GM21526 (cell line): ENCODE measurements around the gene LANCL1.

Experiments
- ATAC-seq: cut with Tn5 transposase; IDR thresholded peaks from one replicate; pipeline ENCODE4 v1.9.1; 2021; ENCODE audit warnings: moderate library complexity; ENCODE audit not compliant: unreplicated experiment, low FRiP score

Gene LANCL1

GRCh38 chr2:210476194-210477128 lies at the start of gene LANCL1:
TSS of gene LANCL1 (minus strand) at chr2:210476759. CDS start at chr2:210476396, 363 bp downstream.
- peak; percentile 100 for ATAC-seq

- no peak for ATAC-seq
Observed at GRCh38 chr2:210524533-210524932, 48.0 kb upstream of the LANCL1 start.

GRCh38 chr2:210523650-210524289 lies 47.2 kb upstream of the LANCL1 start:
- ATAC-seq, result no peak

DNA sequence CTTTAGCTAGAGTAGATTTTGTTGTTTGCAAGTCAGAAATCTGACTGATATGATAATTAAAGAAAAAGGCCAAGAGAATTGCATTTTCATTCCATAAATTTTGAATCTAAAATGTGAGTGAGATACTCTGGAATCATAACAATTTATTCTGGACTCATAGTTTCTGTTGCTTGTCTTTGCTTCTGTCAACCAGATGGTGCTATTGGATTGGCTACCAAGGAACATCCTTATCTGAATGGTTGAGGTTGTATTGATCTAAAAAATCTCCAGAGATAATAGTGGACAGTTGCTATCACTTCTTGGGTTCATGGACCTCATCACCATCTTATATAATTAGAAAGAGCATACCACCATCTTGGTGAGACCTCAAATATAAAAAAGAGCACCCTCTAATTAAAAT lies 45.8 kb upstream of the LANCL1 start:
- ATAC-seq, result no peak

- ATAC-seq, result no peak
Observed at GRCh38 chr2:210519594-210519993, 43.0 kb upstream of the LANCL1 start.

DNA sequence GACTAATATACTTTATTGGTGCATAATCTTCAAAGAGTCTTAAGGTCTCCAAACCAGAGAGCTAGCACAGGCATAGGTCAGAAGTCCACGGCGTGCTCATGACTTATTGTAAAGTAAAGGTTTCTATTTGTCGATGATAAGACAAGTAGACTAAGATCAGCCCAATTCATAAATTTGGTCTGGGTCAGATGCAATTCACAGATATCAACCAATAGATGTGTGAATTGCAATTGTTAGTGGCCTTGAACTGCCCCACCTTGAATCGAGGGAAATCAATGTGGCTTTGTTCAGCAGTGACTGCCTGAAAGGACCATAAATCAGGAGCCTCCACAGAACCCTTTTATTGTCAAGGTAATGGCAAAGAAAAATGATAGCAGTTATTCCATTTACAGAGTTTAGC lies 40.7 kb upstream of the LANCL1 start:
- no peak for ATAC-seq

DNA sequence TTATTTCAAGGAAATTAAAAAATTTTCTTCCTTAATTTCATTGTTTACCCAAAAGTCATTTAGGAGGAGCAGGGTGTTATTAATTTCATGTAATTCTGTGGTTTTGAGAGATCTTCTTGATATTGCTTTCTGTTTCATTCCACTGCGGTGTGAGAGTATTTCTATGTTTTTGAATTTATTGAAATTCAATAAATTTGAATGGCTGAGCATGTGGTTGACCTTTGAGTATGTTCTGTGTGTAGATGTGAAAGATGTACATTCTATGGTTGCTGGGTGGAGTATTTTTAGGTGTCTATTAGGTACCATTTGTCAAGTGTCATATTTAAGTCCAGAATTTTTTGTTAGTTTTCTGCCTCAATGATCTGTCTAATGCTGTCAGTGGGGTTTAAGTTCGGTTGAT lies 39.4 kb upstream of the LANCL1 start:
- no peak for ATAC-seq

DNA sequence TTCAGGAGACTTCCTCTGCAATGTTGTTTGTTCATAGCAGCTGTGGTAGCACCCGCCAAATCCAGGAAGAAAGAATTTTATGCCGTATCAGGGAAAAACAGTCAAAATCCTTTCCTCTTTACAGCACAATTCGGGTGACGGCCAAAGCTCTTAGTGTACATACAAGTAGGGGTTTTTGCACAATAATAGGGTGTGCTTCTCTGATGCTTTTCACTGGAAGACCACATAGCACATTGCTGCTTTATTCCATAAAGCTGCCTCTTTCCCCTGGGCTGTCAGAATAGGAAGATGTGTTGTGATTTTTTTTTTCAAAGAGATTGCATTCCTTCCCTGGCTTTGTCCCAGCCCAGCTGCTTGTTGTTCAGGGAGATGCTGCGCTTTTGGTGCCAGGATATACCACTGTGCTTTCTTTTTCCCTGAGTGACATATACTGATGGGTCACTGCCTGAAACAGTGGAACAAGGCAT lies 27.2 kb upstream of the LANCL1 start:
- ATAC-seq, result no peak

GRCh38 chr2:210503001-210503623 lies 26.6 kb upstream of the LANCL1 start:
- ATAC-seq, result peak; percentile 90

- peak; percentile 88 for ATAC-seq
Observed at GRCh38 chr2:210496512-210496911, 20.0 kb upstream of the LANCL1 start.

- ATAC-seq, result no peak
Observed at GRCh38 chr2:210493528-210493927, 17.0 kb upstream of the LANCL1 start.

DNA sequence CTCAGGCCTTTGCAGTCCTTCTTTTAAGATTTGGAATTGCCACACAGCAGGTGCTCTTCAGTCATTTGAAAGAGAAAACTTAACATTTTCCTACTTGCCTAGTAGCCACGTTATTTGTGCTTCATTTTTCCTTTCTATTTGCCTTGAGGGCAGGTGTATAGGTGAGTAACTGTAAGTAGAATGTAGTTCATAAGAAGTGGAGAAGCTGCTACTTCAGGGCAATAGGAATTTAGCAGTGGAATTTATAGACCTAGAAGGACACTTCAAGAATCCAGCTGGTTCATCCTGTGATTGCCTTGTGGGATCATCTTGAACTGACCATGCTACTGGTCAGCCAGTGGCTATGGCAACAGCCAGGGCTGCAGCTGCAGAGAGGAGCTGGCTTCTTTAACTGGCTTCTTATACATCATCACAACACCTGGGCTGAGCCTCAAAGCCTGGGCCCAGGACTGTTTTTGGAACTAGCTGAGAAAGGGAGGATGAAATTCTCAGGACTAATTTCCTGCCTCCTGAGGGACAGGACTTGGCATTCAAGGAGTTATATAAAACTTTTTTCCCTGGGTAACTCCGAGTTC lies 5.1 kb upstream of the LANCL1 start:
- ATAC-seq, result no peak

- ATAC-seq, result no peak
Observed at GRCh38 chr2:210480764-210481163, 4.2 kb upstream of the LANCL1 start.

GRCh38 chr2:210480079-210480478 lies 3.5 kb upstream of the LANCL1 start:
- no peak for ATAC-seq

GRCh38 chr2:210478661-210479060 lies 2.1 kb upstream of the LANCL1 start:
- no peak for ATAC-seq

GRCh38 chr2:210477496-210477895 lies 937 bp upstream of the LANCL1 start:
- no peak for ATAC-seq

DNA sequence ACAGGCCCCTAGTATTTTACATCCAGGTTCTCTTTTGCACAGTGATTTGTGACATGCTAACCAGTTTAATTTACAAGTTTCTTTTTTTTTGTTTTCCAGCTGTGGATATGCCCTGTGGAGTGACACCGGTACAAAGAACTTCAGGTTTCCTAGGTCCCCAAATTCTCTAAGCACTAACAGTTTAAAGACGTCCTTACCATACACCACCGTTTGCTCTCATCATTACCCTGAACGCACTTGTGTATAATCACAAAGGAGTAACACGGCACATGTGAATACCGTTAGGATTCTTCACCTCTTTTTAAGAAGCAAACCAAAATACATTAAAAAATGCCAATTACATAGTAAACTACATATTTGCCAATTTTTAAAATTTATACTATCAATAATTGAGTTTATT lies 853 bp downstream of the LANCL1 start:
- no peak for ATAC-seq

- no peak for ATAC-seq
Observed at GRCh38 chr2:210474776-210475175, 1.8 kb downstream of the LANCL1 start.

DNA sequence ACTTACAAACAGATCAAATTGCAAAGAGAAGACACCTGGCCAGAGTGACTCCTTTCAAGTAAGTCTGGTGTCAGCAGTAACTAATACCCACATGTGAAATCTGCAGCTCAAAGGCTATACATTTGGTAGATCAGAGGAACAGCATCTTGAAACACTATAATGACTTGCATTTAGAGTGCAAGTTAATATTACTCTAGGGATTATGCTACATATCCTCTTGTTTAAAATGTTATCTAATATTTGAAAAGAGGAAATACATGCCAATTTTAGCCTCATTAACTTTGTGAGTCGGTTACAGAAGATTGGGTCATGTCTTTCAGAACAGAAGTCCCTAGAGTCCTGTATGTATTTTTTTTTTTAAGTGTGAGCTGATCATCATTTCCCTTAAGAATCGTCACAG lies 15.2 kb downstream of the LANCL1 start:
- ATAC-seq, result no peak

GRCh38 chr2:210460322-210461227 lies 16.0 kb downstream of the LANCL1 start:
- peak; percentile 52 for ATAC-seq
